COLO668 (cell line): ENCODE measurements around the gene DAGLA.

ENCODE experiments used
- DNase-seq: peaks from one replicate; lab custom pipeline; 2025; ENCODE audit not compliant: unreplicated experiment; lab: John Stamatoyannopoulos, UW

Gene DAGLA

GRCh38 chr11:61709572-61709971 lies 29.4 kb downstream of the DAGLA start:
- DNase-seq: peak; percentile 38

GRCh38 chr11:61710019-61710418 lies 29.8 kb downstream of the DAGLA start:
- no peak for DNase-seq

GRCh38 chr11:61711037-61711436 lies 30.8 kb downstream of the DAGLA start:
- DNase-seq: no peak

GRCh38 chr11:61711498-61711897 lies 31.3 kb downstream of the DAGLA start:
- no peak for DNase-seq

- no peak for DNase-seq
Measured at GRCh38 chr11:61712314-61712713, 32.1 kb downstream of the DAGLA start.

GRCh38 chr11:61712846-61713245 lies 32.7 kb downstream of the DAGLA start:
- no peak for DNase-seq

- no peak for DNase-seq
Measured at GRCh38 chr11:61713464-61713863, 33.3 kb downstream of the DAGLA start.

- no peak for DNase-seq
Measured at GRCh38 chr11:61713906-61714305, 33.7 kb downstream of the DAGLA start.

GRCh38 chr11:61714316-61714715 lies 34.1 kb downstream of the DAGLA start:
- no peak for DNase-seq

- DNase-seq: no peak
Measured at GRCh38 chr11:61714916-61715315, 34.7 kb downstream of the DAGLA start.

- no peak for DNase-seq
Measured at GRCh38 chr11:61715867-61716266, 35.7 kb downstream of the DAGLA start.

GRCh38 chr11:61716478-61717285 lies 36.5 kb downstream of the DAGLA start:
- DNase-seq: no peak

- DNase-seq: no peak
Measured at GRCh38 chr11:61717286-61718033, 37.3 kb downstream of the DAGLA start.

GRCh38 chr11:61718046-61718531 lies 37.9 kb downstream of the DAGLA start:
- DNase-seq: no peak

- DNase-seq: no peak
Measured at GRCh38 chr11:61718621-61719302, 38.6 kb downstream of the DAGLA start.

- DNase-seq: no peak
Measured at GRCh38 chr11:61719978-61720377, 39.8 kb downstream of the DAGLA start.

- DNase-seq: no peak
Measured at GRCh38 chr11:61720597-61720996, 40.4 kb downstream of the DAGLA start.

- DNase-seq: no peak
Measured at GRCh38 chr11:61724437-61724836, 44.2 kb downstream of the DAGLA start.

- DNase-seq: no peak
Measured at GRCh38 chr11:61725781-61726231, 45.6 kb downstream of the DAGLA start.

- no peak for DNase-seq
Measured at GRCh38 chr11:61726775-61727174, 46.6 kb downstream of the DAGLA start.

- no peak for DNase-seq
Measured at GRCh38 chr11:61727401-61727811, 47.2 kb downstream of the DAGLA start.
